ENCODE measurements around the gene SCAF1.

DNA sequence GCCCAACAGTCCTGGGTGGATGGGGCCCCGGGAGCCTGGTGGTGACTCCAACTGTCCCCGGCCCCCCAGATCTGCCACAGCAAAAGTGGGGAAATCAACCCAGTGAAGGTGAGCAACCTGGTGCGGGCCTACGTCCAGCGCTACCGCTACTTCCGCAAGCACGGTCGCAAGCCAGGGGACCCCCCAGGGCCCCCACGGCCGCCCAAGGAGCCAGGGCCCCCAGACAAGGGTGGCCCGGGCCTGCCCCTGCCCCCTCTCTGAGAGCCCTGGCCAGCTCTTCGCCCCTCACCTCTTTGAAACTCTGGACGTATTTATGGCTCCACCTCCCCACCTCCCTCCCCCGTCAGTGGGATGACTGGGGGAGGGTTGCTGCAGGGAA is 16.1 kb downstream of the SCAF1 start:
- no peak for TF ChIP-seq POLR2AphosphoS5 (IDR thresholded peaks at IDR 0.05; ENCODE audit: low read depth)
- TF ChIP-seq, protein P1, sequence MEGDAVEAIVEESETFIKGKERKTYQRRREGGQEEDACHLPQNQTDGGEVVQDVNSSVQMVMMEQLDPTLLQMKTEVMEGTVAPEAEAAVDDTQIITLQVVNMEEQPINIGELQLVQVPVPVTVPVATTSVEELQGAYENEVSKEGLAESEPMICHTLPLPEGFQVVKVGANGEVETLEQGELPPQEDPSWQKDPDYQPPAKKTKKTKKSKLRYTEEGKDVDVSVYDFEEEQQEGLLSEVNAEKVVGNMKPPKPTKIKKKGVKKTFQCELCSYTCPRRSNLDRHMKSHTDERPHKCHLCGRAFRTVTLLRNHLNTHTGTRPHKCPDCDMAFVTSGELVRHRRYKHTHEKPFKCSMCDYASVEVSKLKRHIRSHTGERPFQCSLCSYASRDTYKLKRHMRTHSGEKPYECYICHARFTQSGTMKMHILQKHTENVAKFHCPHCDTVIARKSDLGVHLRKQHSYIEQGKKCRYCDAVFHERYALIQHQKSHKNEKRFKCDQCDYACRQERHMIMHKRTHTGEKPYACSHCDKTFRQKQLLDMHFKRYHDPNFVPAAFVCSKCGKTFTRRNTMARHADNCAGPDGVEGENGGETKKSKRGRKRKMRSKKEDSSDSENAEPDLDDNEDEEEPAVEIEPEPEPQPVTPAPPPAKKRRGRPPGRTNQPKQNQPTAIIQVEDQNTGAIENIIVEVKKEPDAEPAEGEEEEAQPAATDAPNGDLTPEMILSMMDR (conservative IDR thresholded peaks at IDR 0.05; ENCODE audit: low read depth in 2 of 2): no peak
- TF ChIP-seq EZH2 (IDR thresholded peaks at IDR 0.05; ENCODE audit: low read depth, unreplicated experiment): no peak
- TF ChIP-seq, protein P2, sequence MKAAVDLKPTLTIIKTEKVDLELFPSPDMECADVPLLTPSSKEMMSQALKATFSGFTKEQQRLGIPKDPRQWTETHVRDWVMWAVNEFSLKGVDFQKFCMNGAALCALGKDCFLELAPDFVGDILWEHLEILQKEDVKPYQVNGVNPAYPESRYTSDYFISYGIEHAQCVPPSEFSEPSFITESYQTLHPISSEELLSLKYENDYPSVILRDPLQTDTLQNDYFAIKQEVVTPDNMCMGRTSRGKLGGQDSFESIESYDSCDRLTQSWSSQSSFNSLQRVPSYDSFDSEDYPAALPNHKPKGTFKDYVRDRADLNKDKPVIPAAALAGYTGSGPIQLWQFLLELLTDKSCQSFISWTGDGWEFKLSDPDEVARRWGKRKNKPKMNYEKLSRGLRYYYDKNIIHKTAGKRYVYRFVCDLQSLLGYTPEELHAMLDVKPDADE (IDR thresholded peaks at IDR 0.05): no peak
- no peak for TF ChIP-seq EZH2phosphoT487 (IDR thresholded peaks at IDR 0.05; ENCODE audit: unreplicated experiment)
- no peak for TF ChIP-seq CREB1 (CRISPR knock-in tag; IDR thresholded peaks at IDR 0.05; ENCODE audit: low read depth)
- no peak for TF ChIP-seq NANOG (IDR thresholded peaks at IDR 0.05; ENCODE audit: borderline replicate concordance)
- TF ChIP-seq, protein P3, sequence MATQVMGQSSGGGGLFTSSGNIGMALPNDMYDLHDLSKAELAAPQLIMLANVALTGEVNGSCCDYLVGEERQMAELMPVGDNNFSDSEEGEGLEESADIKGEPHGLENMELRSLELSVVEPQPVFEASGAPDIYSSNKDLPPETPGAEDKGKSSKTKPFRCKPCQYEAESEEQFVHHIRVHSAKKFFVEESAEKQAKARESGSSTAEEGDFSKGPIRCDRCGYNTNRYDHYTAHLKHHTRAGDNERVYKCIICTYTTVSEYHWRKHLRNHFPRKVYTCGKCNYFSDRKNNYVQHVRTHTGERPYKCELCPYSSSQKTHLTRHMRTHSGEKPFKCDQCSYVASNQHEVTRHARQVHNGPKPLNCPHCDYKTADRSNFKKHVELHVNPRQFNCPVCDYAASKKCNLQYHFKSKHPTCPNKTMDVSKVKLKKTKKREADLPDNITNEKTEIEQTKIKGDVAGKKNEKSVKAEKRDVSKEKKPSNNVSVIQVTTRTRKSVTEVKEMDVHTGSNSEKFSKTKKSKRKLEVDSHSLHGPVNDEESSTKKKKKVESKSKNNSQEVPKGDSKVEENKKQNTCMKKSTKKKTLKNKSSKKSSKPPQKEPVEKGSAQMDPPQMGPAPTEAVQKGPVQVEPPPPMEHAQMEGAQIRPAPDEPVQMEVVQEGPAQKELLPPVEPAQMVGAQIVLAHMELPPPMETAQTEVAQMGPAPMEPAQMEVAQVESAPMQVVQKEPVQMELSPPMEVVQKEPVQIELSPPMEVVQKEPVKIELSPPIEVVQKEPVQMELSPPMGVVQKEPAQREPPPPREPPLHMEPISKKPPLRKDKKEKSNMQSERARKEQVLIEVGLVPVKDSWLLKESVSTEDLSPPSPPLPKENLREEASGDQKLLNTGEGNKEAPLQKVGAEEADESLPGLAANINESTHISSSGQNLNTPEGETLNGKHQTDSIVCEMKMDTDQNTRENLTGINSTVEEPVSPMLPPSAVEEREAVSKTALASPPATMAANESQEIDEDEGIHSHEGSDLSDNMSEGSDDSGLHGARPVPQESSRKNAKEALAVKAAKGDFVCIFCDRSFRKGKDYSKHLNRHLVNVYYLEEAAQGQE (IDR thresholded peaks at IDR 0.05; ENCODE audit: unreplicated experiment): no peak
- no peak for TF ChIP-seq JUNB (IDR thresholded peaks at IDR 0.05; ENCODE audit: unreplicated experiment)
- TF ChIP-seq ZNF331 (CRISPR knock-in tag; IDR thresholded peaks at IDR 0.05; ENCODE audit: low read depth): no peak
- TF ChIP-seq STAT1 (IDR thresholded peaks at IDR 0.05; ENCODE audit: unreplicated experiment): no peak
- TF ChIP-seq ZNF114 (CRISPR knock-in tag; IDR thresholded peaks at IDR 0.05): no peak

Data from GM23338 (cell line).